H9 (cell line): Measurements from ENCODE around the gene DSE. TPM values are rescaled to one million over a fixed set of nuclear protein-coding genes. Genes with fewer than 3 reads are reported as not detected.

ENCODE experiments used
- DNase-seq: peaks from one replicate; pipeline ENCODE4 v3.0.0-alpha.2; 2017
- H2AFZ ChIP-seq: one replicate; pipeline ENCODE4 v1.6.1; 2013; ENCODE audit warnings: mild to moderate bottlenecking, low read length, control low read depth, moderate library complexity
- H2AK5ac ChIP-seq: 2 replicates; pipeline ENCODE4 v1.6.1; 2013; ENCODE audit warnings: low read length, control low read depth, mixed read lengths; ENCODE audit not compliant: insufficient read length
- H2BK120ac ChIP-seq: one replicate; pipeline ENCODE4 v1.6.1; 2013; ENCODE audit warnings: low read depth, mild to moderate bottlenecking, low read length, control low read depth, inconsistent platforms; ENCODE audit not compliant: poor library complexity, severe bottlenecking
- H2BK12ac ChIP-seq: 2 replicates; pipeline ENCODE4 v1.6.1; 2013; ENCODE audit warnings: low read length, control low read depth, mixed read lengths, low read depth; ENCODE audit not compliant: insufficient read length
- H2BK15ac ChIP-seq: 2 replicates; pipeline ENCODE4 v1.6.1; 2013; ENCODE audit warnings: low read depth, low read length, control low read depth
- H2BK20ac ChIP-seq: one replicate; pipeline ENCODE4 v1.6.1; 2013; ENCODE audit warnings: low read depth, mild to moderate bottlenecking, low read length, control low read depth, inconsistent platforms; ENCODE audit not compliant: poor library complexity, severe bottlenecking
- H2BK5ac ChIP-seq: 2 replicates; pipeline ENCODE4 v1.6.1; 2013; ENCODE audit warnings: low read length, control low read depth, mixed read lengths; ENCODE audit not compliant: insufficient read length
- H3K14ac ChIP-seq: 2 replicates; pipeline ENCODE4 v1.6.1; 2013; ENCODE audit warnings: low read length, control low read depth; ENCODE audit not compliant: insufficient read depth
- H3K18ac ChIP-seq: 2 replicates; pipeline ENCODE4 v1.6.1; 2013; ENCODE audit warnings: low read depth, mild to moderate bottlenecking, mixed read lengths, low read length, control low read depth; ENCODE audit not compliant: insufficient read length
- H3K23ac ChIP-seq: 2 replicates; pipeline ENCODE4 v1.6.1; 2013; ENCODE audit warnings: low read length, control low read depth, mixed read lengths, low read depth; ENCODE audit not compliant: insufficient read length
- H3K23me2 ChIP-seq: 2 replicates; pipeline ENCODE4 v1.6.1; 2013; ENCODE audit warnings: low read depth, mild to moderate bottlenecking, mixed read lengths, low read length, control low read depth; ENCODE audit not compliant: insufficient read length, poor library complexity, severe bottlenecking
- H3K27ac ChIP-seq: 2 replicates; pipeline ENCODE4 v1.5.1; 2013; ENCODE audit warnings: low read length, control low read depth, mixed read lengths, low read depth; ENCODE audit not compliant: insufficient read length
- H3K27me3 ChIP-seq: 2 replicates; pipeline ENCODE4 v1.6.1; 2013; ENCODE audit warnings: low read length, control low read depth, inconsistent platforms; ENCODE audit not compliant: insufficient read depth
- H3K4ac ChIP-seq: 2 replicates; pipeline ENCODE4 v1.6.1; 2013; ENCODE audit warnings: low read depth, mild to moderate bottlenecking, control low read depth, inconsistent platforms, low read length, moderate library complexity
- H3K4me1 ChIP-seq: 2 replicates; pipeline ENCODE4 v1.6.1; 2013; ENCODE audit warnings: low read length, control low read depth, inconsistent platforms; ENCODE audit not compliant: insufficient read depth
- H3K4me2 ChIP-seq: 2 replicates; pipeline ENCODE4 v1.6.1; 2013; ENCODE audit warnings: low read length, control low read depth, mixed read lengths; ENCODE audit not compliant: insufficient read length, insufficient read depth
- H3K56ac ChIP-seq: 2 replicates; pipeline ENCODE4 v1.6.1; 2013; ENCODE audit warnings: low read depth, mild to moderate bottlenecking, mixed read lengths, low read length, control low read depth; ENCODE audit not compliant: insufficient read length
- H3K79me1 ChIP-seq: 2 replicates; pipeline ENCODE4 v1.6.1; 2013; ENCODE audit warnings: low read depth, mild to moderate bottlenecking, moderate library complexity, low read length, control low read depth, inconsistent platforms; ENCODE audit not compliant: insufficient read depth, poor library complexity, severe bottlenecking
- H3K79me2 ChIP-seq: 2 replicates; pipeline ENCODE4 v1.6.1; 2013; ENCODE audit warnings: low read length, control low read depth, inconsistent platforms; ENCODE audit not compliant: insufficient read depth
- H3K9ac ChIP-seq: 2 replicates; pipeline ENCODE4 v1.6.1; 2013; ENCODE audit warnings: low read length, control low read depth, mixed read lengths; ENCODE audit not compliant: insufficient read length; ENCODE audit errors: extremely low read depth
- H3K9me3 ChIP-seq: one replicate; pipeline ENCODE4 v1.6.1; 2013; ENCODE audit warnings: low read depth, low read length, inconsistent platforms; ENCODE audit not compliant: control insufficient read depth
- H3T11ph ChIP-seq: one replicate; pipeline ENCODE4 v1.6.1; 2013; ENCODE audit warnings: mild to moderate bottlenecking, low read length, control low read depth, inconsistent platforms
- H4K20me1 ChIP-seq: one replicate; pipeline ENCODE4 v1.6.1; 2013; ENCODE audit not compliant: control insufficient read depth, insufficient read length, insufficient read depth
- H4K5ac ChIP-seq: 2 replicates; pipeline ENCODE4 v1.6.1; 2013; ENCODE audit warnings: low read depth, mild to moderate bottlenecking, mixed read lengths, low read length, control low read depth; ENCODE audit not compliant: insufficient read length
- H4K8ac ChIP-seq: replicated peaks from 2 replicates; pipeline ENCODE4 v1.6.1; 2013; ENCODE audit warnings: low read length, control low read depth, mixed read lengths, low read depth; ENCODE audit not compliant: insufficient read length
- H4K91ac ChIP-seq: 2 replicates; pipeline ENCODE4 v1.6.1; 2013; ENCODE audit warnings: low read depth, mild to moderate bottlenecking, moderate library complexity, mixed read lengths, low read length, control low read depth; ENCODE audit not compliant: insufficient read length
- H3K27ac Mint-ChIP-seq, 3 experiments: 2 replicates in 2 of 3; 3 replicates in 1 of 3; pipeline ENCODE4 v1.8.0; 2020 to 2021; ENCODE audit warnings: mixed read lengths in 3 of 3, mild to moderate bottlenecking in 1 of 3, moderate library complexity in 1 of 3
- H3K27me3 Mint-ChIP-seq: 2 replicates; pipeline ENCODE4 v1.8.0; 2021; ENCODE audit warnings: low read depth, mild to moderate bottlenecking, moderate library complexity, mixed read lengths
- H3K36me3 Mint-ChIP-seq, 3 experiments: 2 replicates in 2 of 3; 3 replicates in 1 of 3; pipeline ENCODE4 v1.8.0; 2020 to 2021; ENCODE audit warnings: low read depth in 3 of 3, mixed read lengths in 3 of 3; ENCODE audit not compliant: insufficient read depth in 1 of 3
- H3K4me1 Mint-ChIP-seq, 2 experiments: 2 replicates each; pipeline ENCODE4 v1.8.0; 2020; ENCODE audit warnings: mixed read lengths in 2 of 2
- H3K4me3 Mint-ChIP-seq, 2 experiments: 2 replicates in 1 of 2; 3 replicates in 1 of 2; pipeline ENCODE4 v1.8.0; 2020 to 2021; ENCODE audit warnings: mild to moderate bottlenecking in 2 of 2, mixed read lengths in 2 of 2, moderate library complexity in 1 of 2
- H3K9me3 Mint-ChIP-seq, 2 experiments: 2 replicates in 1 of 2; 3 replicates in 1 of 2; pipeline ENCODE4 v1.8.0; 2020; ENCODE audit warnings: mild to moderate bottlenecking in 2 of 2, mixed read lengths in 2 of 2, moderate library complexity in 1 of 2
- CTCF ChIP-seq: fragments of 200-600 bp; sonication (generic); conservative IDR thresholded peaks from 3 replicates; pipeline ENCODE4 v1.8.0; 2021; ENCODE audit warnings: antibody characterized with exemption, mild to moderate bottlenecking
- WGBS: extraction: QIAGEN DNeasy Blood & Tissue Kit; methylation state at CpG from one replicate; pipeline ENCODE4 v1.1.7; 2013; ENCODE audit warnings: missing lambda C conversion rate, low lambda C conversion rate, mixed read lengths; ENCODE audit not compliant: insufficient read length; ENCODE audit errors: extremely low coverage; 5-methylcytosine and 5-hydroxymethylcytosine counted together
- total RNA-seq: library from RNA; stranded (reverse); gene quantifications from 2 replicates; pipeline ENCODE4 v1.2.1, GENCODE V29; 2021

Gene DSE
- total RNA-seq, 1 experiment from 2014 or later: 45.6 TPM

GRCh38 chr6:116446399-116446798, 75.7 kb downstream of the DSE start:
- no peak overlapping the region for H3K23ac ChIP-seq
- Mint-ChIP-seq H3K4me1 (peaks cover 15 to 21% of the 10 kb centered on the region in 2 experiments), H3K27ac (no peak overlapping the region), H3K36me3 (no peaks in the 10 kb centered on the region), H3K27me3 (no peaks in the 10 kb centered on the region), H3K9me3 (no peaks in the 10 kb centered on the region), H3K4me3 (no peak overlapping the region)
- no peaks in the 10 kb centered on the region for H3K9me3 ChIP-seq
- H3K27me3 ChIP-seq: no peaks in the 10 kb centered on the region
- no peak overlapping the region for H2AFZ ChIP-seq
- no peak for DNase-seq
- no peak overlapping the region for H3K4ac ChIP-seq
- H3T11ph ChIP-seq: no peak overlapping the region
- H3K9ac ChIP-seq: no peak overlapping the region
- H3K79me1 ChIP-seq: no peaks in the 10 kb centered on the region
- H2AK5ac ChIP-seq: no peak overlapping the region
- no peak overlapping the region for H4K5ac ChIP-seq
- H3K14ac ChIP-seq: no peak overlapping the region
- H3K18ac ChIP-seq: no peak overlapping the region
- no peaks in the 10 kb centered on the region for H3K4me1 ChIP-seq
- H3K56ac ChIP-seq: no peak overlapping the region
- no peak overlapping the region for H4K8ac ChIP-seq
- no peak overlapping the region for H3K27ac ChIP-seq
- no peak overlapping the region for H2BK5ac ChIP-seq
- TF ChIP-seq CTCF: no peak
- H2BK12ac ChIP-seq: no peak overlapping the region
- H3K4me2 ChIP-seq: no peak overlapping the region
- H2BK120ac ChIP-seq: no peak overlapping the region
- no peaks in the 10 kb centered on the region for H3K79me2 ChIP-seq
- H2BK15ac ChIP-seq: no peak overlapping the region
- no peak overlapping the region for H2BK20ac ChIP-seq
- no peaks in the 10 kb centered on the region for H4K20me1 ChIP-seq
- no peaks in the 10 kb centered on the region for H3K23me2 ChIP-seq
- H4K91ac ChIP-seq: no peak overlapping the region
- no CpG with 5 or more reads among the region's 1 CpG for WGBS
